Osteocyte (in vitro differentiated cells): ENCODE data around the gene BRINP3. TPM values are rescaled to one million over a fixed set of nuclear protein-coding genes. Genes with fewer than 3 reads are reported as not detected.
"Not testable (repeated sequence)": the region's sequence is repeated elsewhere in the genome, so short reads cannot be mapped to it uniquely, and the experiment has no call there.

Experiments
- DNase-seq: peaks from one replicate; pipeline ENCODE4 v3.0.0; 2021; ENCODE audit warnings: mixed read lengths; ENCODE audit not compliant: unreplicated experiment; ENCODE audit errors: extremely low spot score
- H3K27ac Mint-ChIP-seq: one replicate; pipeline ENCODE4 v1.8.0; 2021; ENCODE audit warnings: mild to moderate bottlenecking, mixed read lengths; ENCODE audit not compliant: unreplicated experiment
- H3K27me3 Mint-ChIP-seq: one replicate; pipeline ENCODE4 v1.8.0; 2021; ENCODE audit warnings: mixed read lengths; ENCODE audit not compliant: unreplicated experiment
- H3K36me3 Mint-ChIP-seq: one replicate; pipeline ENCODE4 v1.8.0; 2021; ENCODE audit warnings: mixed read lengths; ENCODE audit not compliant: unreplicated experiment
- H3K4me1 Mint-ChIP-seq: one replicate; pipeline ENCODE4 v1.8.0; 2021; ENCODE audit warnings: mixed read lengths; ENCODE audit not compliant: unreplicated experiment
- H3K4me3 Mint-ChIP-seq: one replicate; pipeline ENCODE4 v1.8.0; 2021; ENCODE audit warnings: mild to moderate bottlenecking, moderate library complexity, mixed read lengths; ENCODE audit not compliant: unreplicated experiment
- H3K9me3 Mint-ChIP-seq: one replicate; pipeline ENCODE4 v1.8.0; 2021; ENCODE audit warnings: mixed read lengths; ENCODE audit not compliant: unreplicated experiment
- total RNA-seq: library from RNA; stranded (reverse); gene quantifications from 2 replicates; pipeline ENCODE4 v1.2.1, GENCODE V29; 2021
- TF ChIP-seq, protein P1 (sequence below): fragments of 200-600 bp; sonication (generic); IDR thresholded peaks from 2 replicates; pipeline ENCODE4 v1.5.0; 2021; ENCODE audit warnings: antibody characterized with exemption, mild to moderate bottlenecking, moderate library complexity

The BRINP3 gene
- total RNA-seq, 1 donor from 2014 or later = 0.38 TPM

DNA sequence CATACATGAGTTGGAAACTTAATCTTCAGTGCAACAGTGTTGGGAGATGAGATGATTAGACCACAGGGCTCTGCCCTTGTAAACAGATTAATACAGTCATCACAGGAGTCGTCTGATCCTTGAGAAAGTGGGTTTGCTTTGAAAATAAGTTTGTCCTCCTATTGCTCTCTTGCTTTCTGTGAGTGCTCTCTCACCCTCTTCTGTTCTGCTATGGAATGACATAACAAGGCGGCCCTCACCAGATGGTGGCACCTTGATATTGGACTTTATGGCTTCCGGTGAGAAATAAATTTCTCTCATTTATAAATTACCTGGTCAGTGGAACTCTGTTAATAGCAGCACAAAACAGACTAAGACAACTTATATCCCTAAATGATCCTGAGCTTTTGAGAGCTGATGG is 353.6 kb downstream of the BRINP3 start:
- Mint-ChIP-seq H3K4me1 (no peaks in the 10 kb centered on the region), H3K9me3 (no peaks in the 10 kb centered on the region), H3K36me3 (no peaks in the 10 kb centered on the region), H3K27ac (no peak overlapping the region), H3K27me3 (no peaks in the 10 kb centered on the region), H3K4me3 (no peak overlapping the region)
- no peak for DNase-seq
- TF ChIP-seq, protein P1, sequence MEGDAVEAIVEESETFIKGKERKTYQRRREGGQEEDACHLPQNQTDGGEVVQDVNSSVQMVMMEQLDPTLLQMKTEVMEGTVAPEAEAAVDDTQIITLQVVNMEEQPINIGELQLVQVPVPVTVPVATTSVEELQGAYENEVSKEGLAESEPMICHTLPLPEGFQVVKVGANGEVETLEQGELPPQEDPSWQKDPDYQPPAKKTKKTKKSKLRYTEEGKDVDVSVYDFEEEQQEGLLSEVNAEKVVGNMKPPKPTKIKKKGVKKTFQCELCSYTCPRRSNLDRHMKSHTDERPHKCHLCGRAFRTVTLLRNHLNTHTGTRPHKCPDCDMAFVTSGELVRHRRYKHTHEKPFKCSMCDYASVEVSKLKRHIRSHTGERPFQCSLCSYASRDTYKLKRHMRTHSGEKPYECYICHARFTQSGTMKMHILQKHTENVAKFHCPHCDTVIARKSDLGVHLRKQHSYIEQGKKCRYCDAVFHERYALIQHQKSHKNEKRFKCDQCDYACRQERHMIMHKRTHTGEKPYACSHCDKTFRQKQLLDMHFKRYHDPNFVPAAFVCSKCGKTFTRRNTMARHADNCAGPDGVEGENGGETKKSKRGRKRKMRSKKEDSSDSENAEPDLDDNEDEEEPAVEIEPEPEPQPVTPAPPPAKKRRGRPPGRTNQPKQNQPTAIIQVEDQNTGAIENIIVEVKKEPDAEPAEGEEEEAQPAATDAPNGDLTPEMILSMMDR = peak; percentile 26

- H3K36me3 Mint-ChIP-seq, DNase-seq: not testable (repeated sequence)
Observed at GRCh38 chr1:190120564-190120963, 357.1 kb downstream of the BRINP3 start.

GRCh38 chr1:190119683-190120082 is 358.0 kb downstream of the BRINP3 start:
- no peaks in the 10 kb centered on the region for H3K27me3 Mint-ChIP-seq
- H3K36me3 Mint-ChIP-seq = no peaks in the 10 kb centered on the region
- no peaks in the 10 kb centered on the region for H3K9me3 Mint-ChIP-seq
- H3K27ac Mint-ChIP-seq = no peak overlapping the region
- H3K4me1 Mint-ChIP-seq = no peaks in the 10 kb centered on the region
- H3K4me3 Mint-ChIP-seq = no peak overlapping the region
- DNase-seq = no peak
- TF ChIP-seq, protein P1 = no peak

More at GRCh38 chr1:190120564-190120963, 357.1 kb downstream of the BRINP3 start:
- not testable (repeated sequence) for H3K4me3 Mint-ChIP-seq, H3K9me3 Mint-ChIP-seq, H3K27me3 Mint-ChIP-seq, H3K27ac Mint-ChIP-seq, H3K4me1 Mint-ChIP-seq

GRCh38 chr1:190116921-190117320 is 360.7 kb downstream of the BRINP3 start:
- Mint-ChIP-seq H3K27me3 (no peaks in the 10 kb centered on the region), H3K4me3 (no peak overlapping the region), H3K9me3 (peaks cover 5% of the 10 kb centered on the region), H3K36me3 (no peaks in the 10 kb centered on the region), H3K4me1 (peaks cover 3% of the 10 kb centered on the region), H3K27ac (no peak overlapping the region)
- TF ChIP-seq, protein P1 = no peak
- no peak for DNase-seq

DNA sequence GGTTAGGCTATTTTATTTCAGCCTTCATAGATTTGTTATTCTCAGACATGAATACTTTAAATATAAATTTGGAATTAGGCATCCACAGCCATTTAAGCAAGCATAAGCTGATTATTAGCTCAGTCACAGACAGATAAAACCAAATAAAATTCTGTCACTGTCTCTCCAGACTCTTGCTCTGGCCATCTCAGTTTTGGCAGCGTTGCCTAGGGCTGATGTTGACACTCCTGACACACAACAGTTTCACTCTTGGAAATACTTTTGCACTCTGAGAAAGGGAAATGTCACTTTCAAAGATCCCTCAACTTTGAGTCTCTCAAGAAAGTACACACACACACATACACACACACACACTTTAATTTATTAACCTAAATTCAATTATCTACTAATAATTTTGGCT is 372.7 kb downstream of the BRINP3 start:
- H3K9me3 Mint-ChIP-seq = peaks cover 7% of the 10 kb centered on the region
- peak overlapping the region; percentile 14 for H3K27ac Mint-ChIP-seq
- TF ChIP-seq, protein P1 = no peak
- H3K4me3 Mint-ChIP-seq = no peak overlapping the region
- no peaks in the 10 kb centered on the region for H3K27me3 Mint-ChIP-seq
- no peak for DNase-seq
- peaks cover 49% of the 10 kb centered on the region for H3K4me1 Mint-ChIP-seq
- no peaks in the 10 kb centered on the region for H3K36me3 Mint-ChIP-seq
